Upper lobe of left lung (tissue), 6 donors: ENCODE data around the gene RASSF6. TPM values are rescaled to one million over a fixed set of nuclear protein-coding genes. Genes with fewer than 3 reads are reported as not detected.
"Not testable (repeated sequence)": the region's sequence is repeated elsewhere in the genome, so short reads cannot be mapped to it uniquely, and the experiment has no call there.

Experiments
- ATAC-seq, 2 donors: fragments of 200-7000 bp; cut with Tn5 transposase; one replicate each; pipeline ENCODE4 v1.9.1; 2022; ENCODE audit warnings: mild to moderate bottlenecking in 2 of 2, moderate library complexity in 2 of 2; ENCODE audit not compliant: low FRiP score in 2 of 2
- DNase-seq, 2 donors: peaks; one replicate each; pipeline ENCODE4 v3.0.0-alpha.2; 2019 to 2020
- H3K27ac ChIP-seq, 4 donors: fragments of 200-600 bp; sonication (generic); one replicate each; pipeline ENCODE4 v1.5.1; 2016 to 2019
- H3K27me3 ChIP-seq, 4 donors: fragments of 200-600 bp; sonication (generic); one replicate each; pipeline ENCODE4 v1.5.1; 2017 to 2019
- H3K36me3 ChIP-seq, 4 donors: fragments of 200-600 bp; sonication (generic); one replicate each; pipeline ENCODE4 v1.5.1; 2016 to 2019
- H3K4me1 ChIP-seq, 4 donors: fragments of 200-600 bp; sonication (generic); one replicate each; pipeline ENCODE4 v1.5.1; 2018 to 2019
- H3K4me3 ChIP-seq, 4 donors: fragments of 200-600 bp; sonication (generic); one replicate each; pipeline ENCODE4 v1.5.1; 2017 to 2019; ENCODE audit warnings: mild to moderate bottlenecking in 2 of 4, moderate library complexity in 1 of 4
- H3K9me3 ChIP-seq, 4 donors: fragments of 200-600 bp; sonication (generic); one replicate each; pipeline ENCODE4 v1.5.1; 2018 to 2019
- EP300 ChIP-seq, 4 donors: sonication (generic); formaldehyde crosslinking; IDR thresholded peaks; one replicate each; pipeline ENCODE4 v1.5.1; 2017; ENCODE audit warnings: antibody characterized with exemption in 4 of 4, control low read depth in 2 of 4
- POLR2A ChIP-seq, 4 donors: fragments of 450-650 bp; IDR thresholded peaks; one replicate each; pipeline ENCODE4 v1.5.1; 2016 to 2017; ENCODE audit warnings: antibody characterized with exemption in 4 of 4, mild to moderate bottlenecking in 2 of 4
- POLR2AphosphoS5 ChIP-seq, 2 donors: sonication (generic); formaldehyde crosslinking; IDR thresholded peaks; one replicate each; pipeline ENCODE4 v1.5.1; 2017; ENCODE audit warnings: antibody characterized with exemption in 2 of 2
- WGBS, 2 donors: methylation state at CpG; one replicate each; pipeline ENCODE4 v1.1.5; 2017 to 2018; 5-methylcytosine and 5-hydroxymethylcytosine counted together
- total RNA-seq, 6 donors: library from RNA; depleted of rRNA in 4 of 6; stranded (reverse); fragments of >200 nt in 4 of 6; gene quantifications; one replicate each; pipeline versions ENCODE4 v1.1.0 to v1.2.1, GENCODE V29; 2016 to 2021
- TF ChIP-seq, protein P1 (sequence below), 6 experiments: fragments of 450-650 bp in 4 of 6; fragments of 200-600 bp in 2 of 6; sonication (generic) in 2 of 6; IDR thresholded peaks; one replicate each; pipeline ENCODE4 v1.5.1; 2016 to 2019; ENCODE audit warnings: antibody characterized with exemption in 6 of 6
- donor health status: DM: no; HTN: no; CAD: no; lungs with moderate emphysema.
- donor health status: DM: no; HTN: yes; CAD: no; lungs with severe emphysema.

Gene RASSF6
- total RNA-seq, 6 donors from 2014 or later = 1.1 to 8.3 (median 1.7) TPM

- Histone ChIP-seq H3K4me1 (no peaks in the 10 kb centered on the region), H3K27ac (no peak overlapping the region), H3K36me3 (no peaks in the 10 kb centered on the region), H3K27me3 (no peaks in the 10 kb centered on the region), H3K9me3 (no peaks in the 10 kb centered on the region), H3K4me3 (no peak overlapping the region)
- TF ChIP-seq POLR2AphosphoS5 (IDR thresholded peaks at IDR 0.05) (no peak), POLR2A (IDR thresholded peaks at IDR 0.05) (no peak), EP300 (IDR thresholded peaks at IDR 0.05) (no peak)
- TF ChIP-seq, protein P1, sequence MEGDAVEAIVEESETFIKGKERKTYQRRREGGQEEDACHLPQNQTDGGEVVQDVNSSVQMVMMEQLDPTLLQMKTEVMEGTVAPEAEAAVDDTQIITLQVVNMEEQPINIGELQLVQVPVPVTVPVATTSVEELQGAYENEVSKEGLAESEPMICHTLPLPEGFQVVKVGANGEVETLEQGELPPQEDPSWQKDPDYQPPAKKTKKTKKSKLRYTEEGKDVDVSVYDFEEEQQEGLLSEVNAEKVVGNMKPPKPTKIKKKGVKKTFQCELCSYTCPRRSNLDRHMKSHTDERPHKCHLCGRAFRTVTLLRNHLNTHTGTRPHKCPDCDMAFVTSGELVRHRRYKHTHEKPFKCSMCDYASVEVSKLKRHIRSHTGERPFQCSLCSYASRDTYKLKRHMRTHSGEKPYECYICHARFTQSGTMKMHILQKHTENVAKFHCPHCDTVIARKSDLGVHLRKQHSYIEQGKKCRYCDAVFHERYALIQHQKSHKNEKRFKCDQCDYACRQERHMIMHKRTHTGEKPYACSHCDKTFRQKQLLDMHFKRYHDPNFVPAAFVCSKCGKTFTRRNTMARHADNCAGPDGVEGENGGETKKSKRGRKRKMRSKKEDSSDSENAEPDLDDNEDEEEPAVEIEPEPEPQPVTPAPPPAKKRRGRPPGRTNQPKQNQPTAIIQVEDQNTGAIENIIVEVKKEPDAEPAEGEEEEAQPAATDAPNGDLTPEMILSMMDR (IDR thresholded peaks at IDR 0.05) = no peak
- ATAC-seq = no peak
- no peak for DNase-seq
Observed at GRCh38 chr4:73575660-73576059, 44.6 kb downstream of the RASSF6 start.

GRCh38 chr4:73573794-73574528 is 46.3 kb downstream of the RASSF6 start:
- TF ChIP-seq, protein P1 (IDR thresholded peaks at IDR 0.05) = peak in 5 of 6 experiments; percentile 38 to 71 (median 64)
- no peak for TF ChIP-seq POLR2AphosphoS5 (IDR thresholded peaks at IDR 0.05)
- Histone ChIP-seq H3K9me3 (no peaks in the 10 kb centered on the region), H3K27me3 (no peaks in the 10 kb centered on the region), H3K4me3 (no peak overlapping the region), H3K4me1 (no peaks in the 10 kb centered on the region), H3K36me3 (no peaks in the 10 kb centered on the region), H3K27ac (no peak overlapping the region)
- peak; percentile 79 to 86 for ATAC-seq
- DNase-seq = peak in 1 of 2 donors; percentile 64
- 57 to 62% methylated on average over 8 of the region's 8 CpGs for WGBS, 2 donors

DNA sequence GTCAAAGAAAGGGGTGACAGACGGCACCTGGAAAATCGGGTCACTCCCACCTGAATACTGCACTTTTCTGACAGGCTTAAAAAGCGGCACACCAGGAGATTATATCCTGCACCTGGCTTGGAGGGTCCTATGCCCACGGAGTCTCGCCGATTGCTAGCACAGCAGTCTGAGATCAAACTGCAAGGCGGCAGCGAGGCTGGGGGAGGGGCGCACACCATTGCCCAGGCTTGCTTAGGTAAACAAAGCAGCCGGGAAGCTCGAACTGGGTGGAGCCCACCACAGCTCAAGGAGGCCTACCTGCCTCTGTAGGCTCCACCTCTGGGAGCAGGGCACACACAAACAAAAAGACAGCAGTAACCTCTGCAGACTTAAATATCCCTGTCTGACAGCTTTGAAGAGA is 69.4 kb downstream of the RASSF6 start:
- WGBS, 2 donors = 84 to 92% methylated on average over 8 to 9 of the region's 11 CpGs

DNA sequence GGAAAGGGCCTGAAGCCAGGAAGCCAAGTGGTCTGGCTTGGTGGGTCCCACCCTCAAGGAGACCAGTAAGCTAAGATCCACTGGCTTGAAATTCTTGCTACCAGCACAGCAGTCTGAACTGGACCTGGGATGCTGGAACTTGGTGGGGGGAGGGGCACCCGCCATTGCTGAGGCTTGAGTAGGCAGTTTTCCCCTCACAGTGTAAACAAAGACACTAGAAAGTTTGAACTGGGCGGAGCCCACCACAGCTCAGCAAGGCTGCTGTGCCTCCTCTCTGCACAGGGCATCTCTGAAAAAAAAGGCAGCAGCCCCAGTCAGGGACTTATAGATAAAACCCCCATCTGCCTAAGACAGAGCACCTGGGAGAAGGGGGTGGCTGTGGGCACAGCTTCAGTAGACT is 75.6 kb downstream of the RASSF6 start:
- 86 to 94% methylated on average over 2 of the region's 2 CpGs for WGBS, 2 donors
- TF ChIP-seq POLR2A (IDR thresholded peaks at IDR 0.05) (no peak), EP300 (IDR thresholded peaks at IDR 0.05) (no peak), POLR2AphosphoS5 (IDR thresholded peaks at IDR 0.05) (no peak)
- TF ChIP-seq, protein P1 (IDR thresholded peaks at IDR 0.05) = no peak
- DNase-seq (no peak), ATAC-seq (no peak)
- H3K9me3 ChIP-seq = no peaks in the 10 kb centered on the region
- H3K4me1 ChIP-seq = no peaks in the 10 kb centered on the region
- no peak overlapping the region for H3K27ac ChIP-seq
- H3K27me3 ChIP-seq = no peaks in the 10 kb centered on the region
- H3K36me3 ChIP-seq = no peaks in the 10 kb centered on the region
- H3K4me3 ChIP-seq = no peak overlapping the region

More for the DNA sequence above, 69.4 kb downstream of the RASSF6 start:
- H3K36me3 ChIP-seq, H3K4me1 ChIP-seq, H3K27me3 ChIP-seq, ATAC-seq, H3K4me3 ChIP-seq, H3K27ac ChIP-seq, H3K9me3 ChIP-seq: not testable (repeated sequence)
- DNase-seq = peak in 1 of 2 donors; percentile 38

GRCh38 chr4:73541251-73541650 is 79.0 kb downstream of the RASSF6 start:
- no peaks in the 10 kb centered on the region for H3K9me3 ChIP-seq
- H3K27me3 ChIP-seq = no peaks in the 10 kb centered on the region
- no peak for TF ChIP-seq EP300 (IDR thresholded peaks at IDR 0.05)
- TF ChIP-seq, protein P1 (IDR thresholded peaks at IDR 0.05) = no peak
- no peak for TF ChIP-seq POLR2A (IDR thresholded peaks at IDR 0.05)
- no peak for TF ChIP-seq POLR2AphosphoS5 (IDR thresholded peaks at IDR 0.05)
- no peaks in the 10 kb centered on the region for H3K4me1 ChIP-seq
- H3K36me3 ChIP-seq = no peaks in the 10 kb centered on the region
- ATAC-seq (no peak), DNase-seq (no peak)
- no peak overlapping the region for H3K4me3 ChIP-seq
- H3K27ac ChIP-seq = no peak overlapping the region
- WGBS, 2 donors = 80 to 86% methylated on average over 3 of the region's 3 CpGs
